GM12864 (cell line): ENCODE measurements around the gene ZNF747.

Experiments used
- DNase-seq: peaks from one replicate; pipeline ENCODE4 v3.0.0-alpha.2; 2011; ENCODE audit warnings: low read depth
- H3K4me3 ChIP-seq: 2 replicates; pipeline ENCODE4 v1.5.1; 2011; ENCODE audit warnings: mild to moderate bottlenecking, low read depth, low read length, control low read depth
- TF ChIP-seq, protein P1 (sequence below): IDR thresholded peaks from 2 replicates; pipeline ENCODE4 v1.5.1; 2011; ENCODE audit warnings: low read depth, mild to moderate bottlenecking, moderate library complexity, low read length, control low read depth, inconsistent platforms; ENCODE audit errors: missing control alignments

Gene ZNF747

DNA sequence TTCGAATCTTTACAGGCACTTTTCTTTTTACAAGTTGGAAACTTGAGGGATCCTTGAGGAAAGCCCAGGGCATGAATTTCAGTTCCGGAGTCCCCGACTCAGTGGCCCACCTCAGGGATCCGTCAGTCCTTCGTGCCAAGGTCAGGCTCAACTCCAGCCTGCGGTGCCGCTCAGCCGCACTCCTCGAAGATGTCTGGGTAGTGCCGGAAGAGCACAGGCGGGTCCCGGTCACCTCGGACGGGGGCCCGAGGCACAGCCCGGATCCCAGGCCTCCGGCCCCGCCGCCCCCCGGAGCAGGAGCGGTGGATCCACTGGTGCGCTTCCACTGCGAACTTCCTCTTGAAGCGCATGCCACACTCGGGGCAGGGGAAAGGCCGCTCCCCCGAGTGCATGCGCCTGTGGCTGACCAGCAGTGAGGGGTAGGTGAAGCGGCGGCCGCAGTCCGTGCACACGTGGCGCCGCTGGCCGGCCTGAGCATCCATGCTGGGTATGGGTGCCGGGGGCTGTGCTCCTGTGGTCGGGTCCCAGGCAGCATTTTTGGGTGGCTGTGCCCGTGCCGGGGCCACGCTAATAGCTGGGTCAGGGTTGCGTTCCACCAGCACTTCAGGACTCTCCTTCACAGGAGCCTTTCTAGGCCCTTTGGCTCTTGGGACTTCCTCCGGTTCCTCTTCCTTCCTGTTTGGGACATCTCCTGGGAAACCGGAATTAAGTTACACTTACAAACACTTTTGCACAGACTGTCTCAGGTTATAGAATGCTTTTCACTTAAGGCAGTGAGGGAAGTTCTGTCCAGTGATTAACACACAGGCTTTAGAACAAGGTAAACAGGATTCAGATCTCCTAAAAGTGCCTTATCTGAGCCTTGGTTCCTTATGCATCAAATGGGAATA is 35.3 kb upstream of the ZNF747 start:
- TF ChIP-seq, protein P1, sequence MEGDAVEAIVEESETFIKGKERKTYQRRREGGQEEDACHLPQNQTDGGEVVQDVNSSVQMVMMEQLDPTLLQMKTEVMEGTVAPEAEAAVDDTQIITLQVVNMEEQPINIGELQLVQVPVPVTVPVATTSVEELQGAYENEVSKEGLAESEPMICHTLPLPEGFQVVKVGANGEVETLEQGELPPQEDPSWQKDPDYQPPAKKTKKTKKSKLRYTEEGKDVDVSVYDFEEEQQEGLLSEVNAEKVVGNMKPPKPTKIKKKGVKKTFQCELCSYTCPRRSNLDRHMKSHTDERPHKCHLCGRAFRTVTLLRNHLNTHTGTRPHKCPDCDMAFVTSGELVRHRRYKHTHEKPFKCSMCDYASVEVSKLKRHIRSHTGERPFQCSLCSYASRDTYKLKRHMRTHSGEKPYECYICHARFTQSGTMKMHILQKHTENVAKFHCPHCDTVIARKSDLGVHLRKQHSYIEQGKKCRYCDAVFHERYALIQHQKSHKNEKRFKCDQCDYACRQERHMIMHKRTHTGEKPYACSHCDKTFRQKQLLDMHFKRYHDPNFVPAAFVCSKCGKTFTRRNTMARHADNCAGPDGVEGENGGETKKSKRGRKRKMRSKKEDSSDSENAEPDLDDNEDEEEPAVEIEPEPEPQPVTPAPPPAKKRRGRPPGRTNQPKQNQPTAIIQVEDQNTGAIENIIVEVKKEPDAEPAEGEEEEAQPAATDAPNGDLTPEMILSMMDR: no peak
- DNase-seq: no peak
- H3K4me3 ChIP-seq: no peak overlapping the region

DNA sequence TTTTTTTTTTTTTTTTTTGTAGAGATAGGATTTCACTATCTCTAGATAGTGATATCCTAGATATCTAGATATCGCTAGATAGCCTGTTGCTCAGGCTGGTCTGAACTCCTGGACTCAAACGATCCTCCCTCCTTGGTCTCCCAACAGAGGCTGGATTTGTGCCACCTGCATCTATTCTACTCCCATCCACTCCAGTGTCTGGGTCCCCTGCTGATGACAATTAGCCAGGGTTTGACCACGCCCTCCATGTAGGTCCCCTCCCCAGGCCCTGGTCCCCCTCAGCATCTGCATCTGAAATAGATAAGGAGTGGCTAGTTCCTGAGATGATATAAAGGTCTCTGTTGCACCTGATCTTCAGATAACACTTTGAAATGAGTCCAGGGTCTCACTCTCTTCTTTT is 34.6 kb upstream of the ZNF747 start:
- no peak for DNase-seq
- TF ChIP-seq, protein P1: no peak
- no peak overlapping the region for H3K4me3 ChIP-seq

DNA sequence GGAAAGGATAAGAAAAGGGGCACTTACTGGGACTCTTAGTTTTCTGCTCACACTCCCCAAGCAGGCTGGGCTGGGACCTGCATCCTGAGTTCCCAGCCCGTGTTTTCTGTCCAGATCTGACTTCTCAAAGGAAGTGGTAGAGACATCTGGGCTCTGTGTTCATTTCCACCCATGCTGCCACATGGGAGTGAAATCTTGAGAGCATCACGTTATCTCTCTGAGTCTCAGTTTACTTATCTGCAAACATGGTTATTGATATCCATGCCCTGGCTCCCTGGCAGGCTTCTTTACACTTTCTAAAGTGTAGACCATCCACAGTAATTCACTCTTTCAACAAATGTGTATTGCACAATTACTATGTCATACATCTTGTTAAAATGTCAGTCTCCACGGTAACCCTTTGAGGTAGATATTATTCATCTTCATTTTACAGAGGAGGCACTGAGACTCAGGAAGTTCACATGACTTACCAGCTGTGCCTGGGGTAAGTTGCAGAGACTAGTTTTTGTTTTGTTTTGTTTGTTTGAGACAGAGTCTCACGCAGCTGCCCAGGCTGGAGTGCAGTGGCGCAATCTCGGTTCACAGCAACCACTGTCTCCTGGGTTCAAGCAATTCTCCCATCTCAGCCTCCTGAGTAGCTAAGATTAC is 33.5 kb upstream of the ZNF747 start:
- H3K4me3 ChIP-seq: no peak overlapping the region
- peak; percentile 65 for DNase-seq
- TF ChIP-seq, protein P1: no peak

DNA sequence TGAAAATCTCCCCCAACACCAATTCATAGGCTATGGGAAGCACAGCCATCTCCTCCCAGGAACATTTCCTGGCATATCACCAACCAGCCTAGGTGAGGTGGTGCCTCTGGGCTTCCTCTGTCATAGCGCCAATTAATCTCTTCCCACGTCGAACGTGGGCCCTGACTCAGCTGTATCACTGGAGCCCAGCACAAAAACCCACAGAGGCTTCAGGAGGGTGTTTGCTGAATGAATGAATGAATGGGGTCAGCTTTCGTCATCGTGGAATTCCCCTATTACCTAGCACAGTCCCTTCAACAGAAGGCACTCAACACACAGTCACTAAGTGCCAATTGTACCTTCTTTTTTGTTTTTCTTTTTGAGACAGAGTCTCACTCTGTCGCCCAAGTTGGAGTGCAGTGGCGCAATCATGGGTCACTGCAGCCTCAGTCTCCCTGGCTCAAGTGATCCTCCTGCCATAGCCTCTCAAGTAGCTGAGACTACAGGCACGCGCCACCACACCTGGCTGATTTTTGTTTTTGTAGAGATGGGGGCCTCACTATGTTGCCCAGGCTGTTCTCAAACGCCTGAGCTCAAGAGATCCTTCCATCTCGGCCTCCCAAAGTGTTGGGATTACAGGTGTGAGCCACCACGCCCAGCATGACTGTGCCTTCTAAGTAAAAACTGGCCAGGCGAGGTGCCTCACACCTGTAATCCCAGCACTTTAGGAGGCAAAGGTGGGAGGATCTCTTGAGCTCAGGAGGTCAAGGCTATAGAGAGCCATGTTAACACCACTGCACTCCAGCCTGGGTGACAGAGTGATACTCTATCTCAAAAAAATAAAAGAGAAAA is 32.7 kb upstream of the ZNF747 start:
- no peak overlapping the region for H3K4me3 ChIP-seq
- no peak for DNase-seq
- TF ChIP-seq, protein P1: no peak

DNA sequence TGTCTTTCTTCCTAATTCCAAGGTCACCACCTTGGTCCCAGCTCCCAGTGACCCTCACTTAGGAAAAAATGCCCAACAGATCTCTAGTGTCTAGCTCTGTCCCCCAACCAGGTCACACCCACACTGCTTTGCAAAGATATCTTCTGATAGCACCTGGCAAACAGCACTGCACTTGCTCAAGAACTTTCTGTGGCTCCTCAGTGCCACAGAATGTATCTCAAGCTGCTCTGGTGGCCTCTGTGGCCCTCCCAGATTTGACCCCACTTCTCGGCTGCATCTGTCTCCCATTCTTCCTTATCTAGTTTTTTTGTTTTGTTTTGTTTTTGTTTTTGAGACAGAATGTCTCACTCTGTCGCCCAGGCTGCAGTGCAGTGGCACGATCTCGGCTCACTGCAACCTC is 31.9 kb upstream of the ZNF747 start:
- TF ChIP-seq, protein P1: no peak
- H3K4me3 ChIP-seq: no peak overlapping the region
- no peak for DNase-seq

DNA sequence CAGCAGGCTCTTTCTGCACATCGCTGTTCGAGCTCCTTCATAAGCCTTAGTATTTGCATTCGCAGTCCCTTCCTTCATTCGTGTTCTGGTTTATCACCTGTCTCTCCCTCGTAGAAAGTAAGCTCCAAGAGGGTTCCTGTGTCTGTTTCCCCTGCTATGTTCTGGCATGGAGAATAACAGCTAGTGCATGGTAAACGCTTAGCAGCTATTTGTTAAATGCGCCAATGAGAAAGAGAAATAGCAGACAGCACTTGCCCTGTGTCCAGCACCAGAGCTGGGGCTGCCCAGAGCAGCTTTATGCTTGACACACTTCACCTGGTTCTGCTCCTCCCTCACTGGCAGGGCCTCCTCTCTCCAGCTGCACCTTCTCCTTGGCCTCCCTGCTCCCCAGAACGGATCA is 31.3 kb upstream of the ZNF747 start:
- H3K4me3 ChIP-seq: no peak overlapping the region
- TF ChIP-seq, protein P1: no peak
- DNase-seq: no peak
